NB4 (cell line): Measurements from ENCODE around the gene GPATCH8.

Experiments used
- CTCF ChIP-seq: IDR thresholded peaks from one replicate; pipeline ENCODE4 v1.5.1; 2012; ENCODE audit warnings: low read depth, low read length
- POLR2A ChIP-seq: IDR thresholded peaks from 2 replicates; pipeline ENCODE4 v1.6.1; 2011; ENCODE audit warnings: mild to moderate bottlenecking; ENCODE audit not compliant: insufficient read length; ENCODE audit errors: extremely low read depth

- TF ChIP-seq CTCF (no peak), POLR2A (no peak)
These were observed 46.5 kb upstream of the GPATCH8 start for GRCh38 chr17:44549686-44550085.
